ENCODE data around the gene DHX34. TPM values are rescaled to one million over a fixed set of nuclear protein-coding genes. Genes with fewer than 3 reads are reported as not detected.
"Not testable (repeated sequence)": the region's sequence is repeated elsewhere in the genome, so short reads cannot be mapped to it uniquely, and the experiment has no call there.

Gene DHX34
- total RNA-seq, 1 donor from 2014 or later = 17.7 TPM

GRCh38 chr19:47330466-47330869 is 18.6 kb upstream of the DHX34 start:
- FAIRE-seq = no peak
- Histone ChIP-seq H3K4me2 (ENCODE audit: low read length) (peak overlapping the region; percentile 28), H3K27ac (ENCODE audit: low read depth, low read length) (peak overlapping the region; percentile 27), H3K4me1 (ENCODE audit: insufficient read depth, low read length) (no peaks in the 10 kb centered on the region), H4K20me1 (ENCODE audit: insufficient read depth, low read length) (no peaks in the 10 kb centered on the region), H3K36me3 (ENCODE audit: insufficient read depth, low read length) (no peaks in the 10 kb centered on the region), H3K27me3 (ENCODE audit: insufficient read depth, low read length) (no peaks in the 10 kb centered on the region), H2AFZ (ENCODE audit: low read depth, low read length) (peak overlapping the region; percentile 21), H3K9ac (ENCODE audit: low read length) (no peak overlapping the region), H3K9me3 (ENCODE audit: insufficient read depth, low read depth, low read length) (no peaks in the 10 kb centered on the region), H3K79me2 (ENCODE audit: insufficient read depth, low read length) (no peaks in the 10 kb centered on the region), H3K4me3 (ENCODE audit: insufficient read depth, low read depth, low read length) (no peak overlapping the region)
- H3K27ac Mint-ChIP-seq (ENCODE audit: unreplicated experiment) = no peak overlapping the region
- peaks cover 3% of the 10 kb centered on the region for H3K9me3 Mint-ChIP-seq (ENCODE audit: unreplicated experiment)
- TF ChIP-seq CTCF (IDR thresholded peaks at IDR 0.05; ENCODE audit: insufficient read depth, low read depth, low read length) = no peak
- no peak for TF ChIP-seq EZH2 (IDR thresholded peaks at IDR 0.05; ENCODE audit: insufficient read depth, low read length)
- no peaks in the 10 kb centered on the region for H3K4me1 Mint-ChIP-seq (ENCODE audit: low read depth, unreplicated experiment)
- H3K4me3 Mint-ChIP-seq (ENCODE audit: unreplicated experiment) = no peak overlapping the region
- peaks cover 18% of the 10 kb centered on the region for H3K27me3 Mint-ChIP-seq (ENCODE audit: low read depth, unreplicated experiment)
- DNase-seq (ENCODE audit: low read depth) = no peak
- no peaks in the 10 kb centered on the region for H3K36me3 Mint-ChIP-seq (ENCODE audit: low read depth, unreplicated experiment)

- no peaks in the 10 kb centered on the region for H3K4me1 Mint-ChIP-seq (ENCODE audit: low read depth, unreplicated experiment)
- Histone ChIP-seq H3K4me1 (ENCODE audit: insufficient read depth, low read length) (no peaks in the 10 kb centered on the region), H3K4me2 (ENCODE audit: low read length) (no peak overlapping the region), H3K36me3 (ENCODE audit: insufficient read depth, low read length) (no peaks in the 10 kb centered on the region), H3K9me3 (ENCODE audit: insufficient read depth, low read depth, low read length) (no peaks in the 10 kb centered on the region), H3K79me2 (ENCODE audit: insufficient read depth, low read length) (no peaks in the 10 kb centered on the region), H3K4me3 (ENCODE audit: insufficient read depth, low read depth, low read length) (no peak overlapping the region), H3K27ac (ENCODE audit: low read depth, low read length) (no peak overlapping the region), H2AFZ (ENCODE audit: low read depth, low read length) (peak overlapping the region; percentile 44), H3K9ac (ENCODE audit: low read length) (no peak overlapping the region), H4K20me1 (ENCODE audit: insufficient read depth, low read length) (no peaks in the 10 kb centered on the region), H3K27me3 (ENCODE audit: insufficient read depth, low read length) (no peaks in the 10 kb centered on the region)
- H3K27ac Mint-ChIP-seq (ENCODE audit: unreplicated experiment) = no peak overlapping the region
- H3K4me3 Mint-ChIP-seq (ENCODE audit: unreplicated experiment) = no peak overlapping the region
- DNase-seq (ENCODE audit: low read depth) (no peak), FAIRE-seq (no peak)
- no peaks in the 10 kb centered on the region for H3K36me3 Mint-ChIP-seq (ENCODE audit: low read depth, unreplicated experiment)
- TF ChIP-seq EZH2 (IDR thresholded peaks at IDR 0.05; ENCODE audit: insufficient read depth, low read length) = no peak
- no peak for TF ChIP-seq CTCF (IDR thresholded peaks at IDR 0.05; ENCODE audit: insufficient read depth, low read depth, low read length)
- H3K27me3 Mint-ChIP-seq (ENCODE audit: low read depth, unreplicated experiment) = peaks cover 18% of the 10 kb centered on the region
- H3K9me3 Mint-ChIP-seq (ENCODE audit: unreplicated experiment) = peaks cover 3% of the 10 kb centered on the region
These were observed 17.6 kb upstream of the DHX34 start for GRCh38 chr19:47331490-47331889.

DNA sequence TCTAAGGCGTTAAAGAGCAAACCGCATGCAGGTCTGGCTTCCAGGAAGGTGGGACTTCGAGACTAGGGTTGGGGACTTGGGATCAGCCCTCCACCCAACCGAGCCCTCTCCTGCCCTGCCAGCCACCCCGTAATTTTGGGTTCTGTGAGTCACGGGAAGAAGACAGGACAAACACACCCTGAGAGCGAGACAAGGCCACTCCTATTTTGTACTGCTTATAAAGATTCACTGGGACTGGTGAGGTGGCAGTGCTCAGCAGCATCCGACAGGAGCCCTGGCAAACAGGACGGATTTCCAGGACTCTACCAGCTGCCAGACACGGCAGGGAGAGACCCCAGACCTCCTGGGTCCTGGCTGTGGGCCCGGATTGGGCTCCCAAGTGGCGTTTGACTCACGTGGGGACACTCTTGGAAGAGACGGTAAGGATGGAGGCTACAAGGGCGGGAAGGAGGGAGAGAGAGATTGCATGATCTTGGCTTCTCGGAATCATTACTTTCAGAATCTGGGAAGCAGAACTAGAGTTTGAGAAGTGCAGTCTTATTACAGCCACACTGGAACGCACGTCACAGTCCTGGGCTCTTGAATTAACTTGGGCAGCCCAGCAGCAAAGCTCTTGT is 17.1 kb upstream of the DHX34 start, which contains the start of gene C5AR2:
Gene C5AR2, plus strand, starts transcription at position 245 of the 617 bp plus-strand sequence. CDS start 8,625 bp downstream, outside the sequence.
- Mint-ChIP-seq H3K9me3 (ENCODE audit: unreplicated experiment) (peaks cover 3% of the 10 kb centered on the region), H3K4me1 (ENCODE audit: low read depth, unreplicated experiment) (no peaks in the 10 kb centered on the region), H3K36me3 (ENCODE audit: low read depth, unreplicated experiment) (no peaks in the 10 kb centered on the region), H3K4me3 (ENCODE audit: unreplicated experiment) (no peak within 1 kb of the TSS), H3K27ac (ENCODE audit: unreplicated experiment) (no peak within 1 kb of the TSS), H3K27me3 (ENCODE audit: low read depth, unreplicated experiment) (peaks cover 18% of the 10 kb centered on the region)
- Histone ChIP-seq H3K9ac (ENCODE audit: low read length) (no peak within 1 kb of the TSS), H4K20me1 (ENCODE audit: insufficient read depth, low read length) (no peaks in the 10 kb centered on the region), H3K9me3 (ENCODE audit: insufficient read depth, low read depth, low read length) (no peaks in the 10 kb centered on the region), H3K4me2 (ENCODE audit: low read length) (no peak within 1 kb of the TSS), H2AFZ (ENCODE audit: low read depth, low read length) (peak within 1 kb of the TSS; percentile 44), H3K27me3 (ENCODE audit: insufficient read depth, low read length) (no peaks in the 10 kb centered on the region), H3K79me2 (ENCODE audit: insufficient read depth, low read length) (no peaks in the 10 kb centered on the region), H3K27ac (ENCODE audit: low read depth, low read length) (no peak within 1 kb of the TSS), H3K36me3 (ENCODE audit: insufficient read depth, low read length) (no peaks in the 10 kb centered on the region), H3K4me1 (ENCODE audit: insufficient read depth, low read length) (no peaks in the 10 kb centered on the region), H3K4me3 (ENCODE audit: insufficient read depth, low read depth, low read length) (no peak within 1 kb of the TSS)
- TF ChIP-seq CTCF (IDR thresholded peaks at IDR 0.05; ENCODE audit: insufficient read depth, low read depth, low read length) (no peak), EZH2 (IDR thresholded peaks at IDR 0.05; ENCODE audit: insufficient read depth, low read length) (no peak)
- no peak for FAIRE-seq
- no peak for DNase-seq (ENCODE audit: low read depth)

DNA sequence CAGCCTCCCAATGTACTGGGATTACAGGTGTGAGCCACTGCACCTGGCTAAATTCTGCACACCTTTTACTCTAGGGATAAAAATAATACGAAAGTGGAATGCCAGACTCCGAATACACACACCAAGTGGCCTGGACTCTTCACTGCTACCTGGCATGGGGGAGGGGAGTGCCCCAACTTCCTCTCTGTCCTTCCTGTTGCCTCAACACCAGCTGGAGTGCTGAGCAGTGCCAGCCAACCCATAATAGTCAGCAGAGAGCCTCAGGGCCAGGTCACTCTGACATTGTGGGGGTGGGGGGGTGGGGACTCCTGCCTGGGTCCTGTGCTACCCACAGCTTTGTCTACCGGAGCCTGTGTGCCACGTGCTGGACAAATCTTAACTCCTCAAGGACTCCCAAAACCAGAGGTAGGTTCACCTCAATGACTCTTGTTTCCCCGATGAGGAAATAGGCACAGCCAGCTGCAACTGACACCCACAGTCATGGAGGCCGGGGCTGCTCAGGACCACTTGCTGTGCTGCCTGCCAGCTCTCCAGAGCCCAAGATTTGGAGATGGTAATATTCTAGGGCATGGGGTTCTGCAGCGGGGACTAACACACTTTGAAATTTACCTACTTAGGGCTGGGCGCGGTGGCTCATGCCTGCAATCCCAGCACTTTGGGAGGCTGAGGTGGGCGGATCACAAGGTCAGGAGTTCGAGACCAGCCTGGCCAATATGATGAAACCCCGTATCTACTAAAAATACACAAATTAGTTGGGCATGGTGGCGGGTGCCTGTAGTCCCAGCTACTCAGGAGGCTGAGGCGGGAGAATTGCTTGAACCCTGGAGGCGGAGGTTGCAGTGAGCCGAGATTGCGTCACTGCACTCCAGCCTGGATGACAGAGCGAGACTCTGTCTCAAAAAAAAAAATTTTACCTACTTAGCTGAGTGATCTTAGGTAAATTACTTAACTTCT is 12.1 kb upstream of the DHX34 start:
- not testable (repeated sequence) for H3K4me2 ChIP-seq (ENCODE audit: low read length)

More for the DNA sequence above, 12.1 kb upstream of the DHX34 start:
- H3K27me3 Mint-ChIP-seq (ENCODE audit: low read depth, unreplicated experiment) = peaks cover 18% of the 10 kb centered on the region
- not testable (repeated sequence) for DNase-seq (ENCODE audit: low read depth); FAIRE-seq; H3K27ac ChIP-seq (ENCODE audit: low read depth, low read length); H3K79me2 ChIP-seq (ENCODE audit: insufficient read depth, low read length); H3K4me3 ChIP-seq (ENCODE audit: insufficient read depth, low read depth, low read length); H3K36me3 Mint-ChIP-seq (ENCODE audit: low read depth, unreplicated experiment); H3K4me3 Mint-ChIP-seq (ENCODE audit: unreplicated experiment); H3K9me3 Mint-ChIP-seq (ENCODE audit: unreplicated experiment); H3K4me1 Mint-ChIP-seq (ENCODE audit: low read depth, unreplicated experiment); H2AFZ ChIP-seq (ENCODE audit: low read depth, low read length); H3K4me1 ChIP-seq (ENCODE audit: insufficient read depth, low read length); H4K20me1 ChIP-seq (ENCODE audit: insufficient read depth, low read length); H3K36me3 ChIP-seq (ENCODE audit: insufficient read depth, low read length); H3K9ac ChIP-seq (ENCODE audit: low read length); H3K9me3 ChIP-seq (ENCODE audit: insufficient read depth, low read depth, low read length); H3K27me3 ChIP-seq (ENCODE audit: insufficient read depth, low read length); H3K27ac Mint-ChIP-seq (ENCODE audit: unreplicated experiment)
